Smooth muscle cell of the coronary artery (primary cell): ENCODE results near the gene POLR3C. TPM values are rescaled to one million over a fixed set of nuclear protein-coding genes. Genes with fewer than 3 reads are reported as not detected.

Experiments
- total RNA-seq: library from RNA; depleted of rRNA; stranded (reverse); fragments of >200 nt; gene quantifications from 2 replicates; pipeline ENCODE4 v1.2.3, GENCODE V29; 2014; ENCODE audit warnings: low replicate concordance

POLR3C gene
- total RNA-seq: 21.0 and 28.4 TPM in 2 replicates

DNA sequence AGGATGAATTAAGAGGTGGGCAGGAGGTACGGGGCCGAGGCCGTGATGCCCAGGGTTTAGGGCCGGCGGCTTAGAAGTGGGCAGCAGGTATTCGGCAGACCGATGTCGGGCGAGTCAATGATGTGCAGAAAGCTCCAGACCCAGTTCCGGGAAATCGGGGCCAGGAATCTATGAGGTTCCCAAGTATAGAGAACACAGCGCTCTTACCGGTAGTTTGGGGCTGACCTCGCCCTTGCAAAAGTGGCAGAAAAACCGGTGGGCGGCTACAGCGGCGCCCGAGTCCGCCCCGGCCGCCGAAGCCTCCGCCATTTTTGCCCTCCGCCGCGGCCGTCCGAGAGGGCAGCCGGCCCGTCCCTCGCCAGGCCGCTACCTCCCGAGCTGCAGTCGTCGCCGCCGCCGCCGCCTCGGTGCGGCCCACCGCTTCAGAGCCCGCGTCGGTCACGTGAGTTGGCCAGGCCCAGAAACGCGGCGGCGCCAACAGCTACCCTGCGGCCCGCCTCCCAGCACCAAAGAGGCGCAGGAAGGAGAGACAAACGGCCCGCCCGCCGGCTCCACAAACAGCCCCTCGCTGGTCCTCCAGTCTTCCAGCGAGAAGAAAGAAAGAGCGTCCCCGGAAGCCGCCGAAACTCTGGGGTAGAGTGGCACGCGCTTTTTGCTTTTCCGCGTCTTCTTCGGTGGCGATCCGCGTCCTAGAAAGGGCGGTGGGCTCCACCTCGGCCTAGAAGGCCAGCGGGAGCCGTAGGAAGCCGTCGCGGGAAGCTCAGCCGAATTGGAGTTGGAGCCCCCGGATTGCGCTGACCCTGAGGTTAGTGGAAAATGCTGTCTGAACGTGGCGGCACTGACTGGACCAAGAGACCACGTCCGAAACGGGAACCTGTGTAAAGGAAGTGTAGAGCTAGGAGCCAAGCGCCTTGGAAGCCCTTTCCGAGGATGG, at the start of gene POLR3C, which contains the start of gene RNF115:
POLR3C (plus strand) TSS at position 636 of the 934 bp plus-strand sequence. CDS start 1,577 bp downstream, outside the sequence.
RNF115 (minus strand) TSS at position 531 of the 934 bp plus-strand sequence; CDS start at position 309, 222 bp downstream.

DNA sequence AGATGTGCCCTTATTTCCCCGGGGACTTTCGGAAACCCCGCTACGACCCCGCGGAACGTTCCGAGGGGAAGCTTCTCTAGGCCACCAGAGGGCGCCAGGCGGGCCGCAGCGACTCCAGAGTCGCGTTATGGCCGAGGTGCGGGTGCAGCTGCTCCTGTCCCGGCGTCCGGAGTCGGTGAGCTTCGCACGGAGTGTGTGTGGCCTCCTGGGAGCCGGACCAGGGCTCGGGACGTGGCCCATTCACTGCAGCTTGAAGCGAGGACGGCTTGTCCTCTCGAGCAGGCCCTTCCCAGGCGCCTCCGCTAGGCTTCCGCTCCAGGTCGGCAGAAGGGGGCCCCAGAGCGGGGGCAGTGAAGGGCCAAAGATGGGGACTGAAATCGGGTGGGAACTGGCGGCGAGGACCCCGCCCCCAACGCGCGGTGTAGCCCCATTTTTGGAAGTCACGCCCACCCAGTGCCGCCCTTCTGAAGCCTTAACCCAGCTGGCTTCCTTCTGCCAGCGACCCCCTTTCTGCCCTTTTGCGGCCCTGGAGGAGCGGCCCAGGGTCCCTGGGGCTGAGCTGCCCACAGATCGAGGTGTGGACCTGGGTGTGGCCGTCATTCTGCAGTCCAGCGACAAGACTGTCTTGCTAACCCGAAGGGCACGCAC, 21.6 kb downstream of the POLR3C start, which contains the start of gene NUDT17:
NUDT17 (plus strand) TSS at position 117 of the 648 bp plus-strand sequence; CDS start at position 128, 11 bp downstream.

DNA sequence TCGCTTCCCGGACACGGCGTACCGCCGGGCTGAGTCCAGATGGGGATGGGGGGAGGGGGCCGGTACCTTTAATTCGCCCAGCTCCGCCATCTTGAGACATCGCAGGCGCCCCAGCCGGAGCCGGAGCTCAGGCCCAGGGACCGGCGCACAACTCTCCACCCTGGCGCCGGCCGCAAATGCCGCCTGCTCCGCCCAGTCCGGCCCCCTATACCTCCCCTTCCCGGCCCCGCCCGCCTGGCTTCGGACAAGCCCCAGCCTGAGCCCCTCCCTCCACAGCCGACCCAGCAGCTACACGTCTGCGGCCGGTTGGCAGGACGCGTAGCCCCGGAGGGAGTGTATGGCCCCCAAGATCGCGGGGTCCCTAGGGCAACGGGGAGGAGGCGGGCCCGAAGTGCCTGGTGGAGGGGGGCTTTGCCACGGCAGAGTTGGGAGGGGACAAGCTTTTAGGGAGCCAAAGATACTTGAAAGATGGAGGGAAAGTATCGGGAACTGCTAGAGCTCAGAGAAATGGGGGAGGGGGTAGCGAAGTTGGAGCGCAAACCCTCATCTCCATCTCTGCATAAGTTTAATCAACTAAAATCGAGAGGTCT, 35.0 kb downstream of the POLR3C start, which contains the start of gene PIAS3:
PIAS3 (minus strand) TSS at position 181 of the 590 bp plus-strand sequence; CDS start at position 90, 91 bp downstream.

DNA sequence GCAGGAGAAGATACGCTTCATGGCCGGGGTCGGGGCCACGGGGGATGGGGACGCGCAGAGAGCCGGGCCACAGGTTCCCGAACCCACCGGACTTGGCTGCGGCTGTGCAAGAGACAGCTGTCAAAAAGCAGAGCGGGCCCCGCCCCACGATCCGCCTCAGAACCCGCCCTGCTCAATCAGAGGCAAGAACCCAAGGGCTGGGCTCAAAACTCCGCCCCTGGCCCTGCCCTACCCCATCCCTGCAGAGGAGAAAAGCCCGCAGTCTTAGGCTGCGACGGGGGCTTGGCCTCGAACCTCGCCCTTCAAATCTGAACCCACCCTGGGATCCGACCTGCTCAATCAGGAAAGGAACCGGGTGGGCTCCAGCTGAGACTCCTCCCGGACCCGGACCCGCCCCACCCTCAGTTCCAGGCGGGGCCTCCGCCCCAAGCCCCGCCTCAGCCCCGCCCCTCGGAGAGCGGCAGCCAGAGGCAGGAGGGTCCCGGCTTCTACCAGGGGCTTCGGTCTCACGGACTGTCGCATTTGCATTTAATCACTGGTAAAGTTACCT, 61.8 kb downstream of the POLR3C start, which contains the start of gene ANKRD35:
ANKRD35 (minus strand) TSS at position 129 of the 550 bp plus-strand sequence; CDS start at position 21, 108 bp downstream.

Other genes with a start within 250 kb of the POLR3C start
- gene GPR89A, start 216.2 kb upstream of the POLR3C start, total RNA-seq: 18.4 and 22.6 TPM in 2 replicates
- 0.08 TPM in 1 of 2 replicates, not detected in the other for gene PDZK1, start 116.8 kb upstream of the POLR3C start, total RNA-seq
- 0.12 TPM in 1 of 2 replicates, not detected in the other for gene CD160, start 104.7 kb upstream of the POLR3C start, total RNA-seq
- 7.7 and 8.9 TPM in 2 replicates for gene RNF115, start 105 bp upstream of the POLR3C start, total RNA-seq
- gene NUDT17, start 21.4 kb downstream of the POLR3C start, total RNA-seq: 1.2 and 4.4 TPM in 2 replicates
- 2.5 and 6.3 TPM in 2 replicates for gene PIAS3, start 34.9 kb downstream of the POLR3C start, total RNA-seq
- gene ANKRD35, start 61.7 kb downstream of the POLR3C start, total RNA-seq: 0.45 and 1.4 TPM in 2 replicates
- 0.23 and 7.4 TPM in 2 replicates for gene ITGA10, start 85.8 kb downstream of the POLR3C start, total RNA-seq
- 22.6 and 25.1 TPM in 2 replicates for gene PEX11B, start 94.5 kb downstream of the POLR3C start, total RNA-seq
- gene RBM8A, start 103.3 kb downstream of the POLR3C start, total RNA-seq: 154 and 166 TPM in 2 replicates
- 8.4 and 15.4 TPM in 2 replicates for gene LIX1L, start 133.8 kb downstream of the POLR3C start, total RNA-seq
- 0.15 and 0.35 TPM in 2 replicates for gene ANKRD34A, start 140.4 kb downstream of the POLR3C start, total RNA-seq
- gene POLR3GL, start 140.5 kb downstream of the POLR3C start, total RNA-seq: 15.6 and 23.4 TPM in 2 replicates
- gene TXNIP, start 172.4 kb downstream of the POLR3C start, total RNA-seq: 59.5 and 488 TPM in 2 replicates
- not detected in 2 replicates for gene HJV, start 197.5 kb downstream of the POLR3C start, total RNA-seq